GM19463 (cell line): Measurements from ENCODE around the gene PTPRG.
"Not testable (repeated sequence)": the region's sequence is repeated elsewhere in the genome, so short reads cannot be mapped to it uniquely, and the experiment has no call there.

Experiments
- ATAC-seq: cut with Tn5 transposase; IDR thresholded peaks from one replicate; pipeline ENCODE4 v1.9.1; 2021; ENCODE audit warnings: mild to moderate bottlenecking, moderate library complexity; ENCODE audit not compliant: unreplicated experiment

PTPRG gene

GRCh38 chr3:62025913-62026312 lies 464.5 kb downstream of the PTPRG start:
- ATAC-seq, result no peak

GRCh38 chr3:62027241-62027640 lies 465.9 kb downstream of the PTPRG start:
- no peak for ATAC-seq

GRCh38 chr3:62027796-62028195 lies 466.4 kb downstream of the PTPRG start:
- no peak for ATAC-seq

- ATAC-seq, result no peak
These were observed 466.9 kb downstream of the PTPRG start for GRCh38 chr3:62028236-62028635.

- no peak for ATAC-seq
These were observed 471.4 kb downstream of the PTPRG start for GRCh38 chr3:62032738-62033137.

GRCh38 chr3:62035402-62036057 lies 474.2 kb downstream of the PTPRG start:
- ATAC-seq, result no peak

- ATAC-seq, result no peak
These were observed 475.4 kb downstream of the PTPRG start for GRCh38 chr3:62036726-62037125.

GRCh38 chr3:62038798-62039197 lies 477.4 kb downstream of the PTPRG start:
- ATAC-seq, result not testable (repeated sequence)

GRCh38 chr3:62039586-62039985 lies 478.2 kb downstream of the PTPRG start:
- ATAC-seq, result no peak

- no peak for ATAC-seq
These were observed 480.3 kb downstream of the PTPRG start for GRCh38 chr3:62041681-62042080.

GRCh38 chr3:62044874-62045411 lies 483.6 kb downstream of the PTPRG start:
- no peak for ATAC-seq

- ATAC-seq, result no peak
These were observed 485.0 kb downstream of the PTPRG start for GRCh38 chr3:62046326-62046725.

GRCh38 chr3:62048577-62048976 lies 487.2 kb downstream of the PTPRG start:
- ATAC-seq, result no peak

- ATAC-seq, result no peak
These were observed 487.7 kb downstream of the PTPRG start for GRCh38 chr3:62049033-62049432.

GRCh38 chr3:62051506-62051905 lies 490.1 kb downstream of the PTPRG start:
- no peak for ATAC-seq

GRCh38 chr3:62052331-62052730 lies 491.0 kb downstream of the PTPRG start:
- no peak for ATAC-seq

- no peak for ATAC-seq
These were observed 495.3 kb downstream of the PTPRG start for GRCh38 chr3:62056658-62057057.

GRCh38 chr3:62057339-62058047 lies 496.1 kb downstream of the PTPRG start:
- ATAC-seq, result no peak

GRCh38 chr3:62065985-62066693 lies 504.8 kb downstream of the PTPRG start:
- ATAC-seq, result no peak

GRCh38 chr3:62068337-62068736 lies 507.0 kb downstream of the PTPRG start:
- ATAC-seq, result no peak

- ATAC-seq, result no peak
These were observed 509.5 kb downstream of the PTPRG start for GRCh38 chr3:62070891-62071290.

- ATAC-seq, result no peak
These were observed 511.7 kb downstream of the PTPRG start for GRCh38 chr3:62073038-62073437.
